ENCODE data around the gene GTF3C1.

- TF ChIP-seq, protein P1, sequence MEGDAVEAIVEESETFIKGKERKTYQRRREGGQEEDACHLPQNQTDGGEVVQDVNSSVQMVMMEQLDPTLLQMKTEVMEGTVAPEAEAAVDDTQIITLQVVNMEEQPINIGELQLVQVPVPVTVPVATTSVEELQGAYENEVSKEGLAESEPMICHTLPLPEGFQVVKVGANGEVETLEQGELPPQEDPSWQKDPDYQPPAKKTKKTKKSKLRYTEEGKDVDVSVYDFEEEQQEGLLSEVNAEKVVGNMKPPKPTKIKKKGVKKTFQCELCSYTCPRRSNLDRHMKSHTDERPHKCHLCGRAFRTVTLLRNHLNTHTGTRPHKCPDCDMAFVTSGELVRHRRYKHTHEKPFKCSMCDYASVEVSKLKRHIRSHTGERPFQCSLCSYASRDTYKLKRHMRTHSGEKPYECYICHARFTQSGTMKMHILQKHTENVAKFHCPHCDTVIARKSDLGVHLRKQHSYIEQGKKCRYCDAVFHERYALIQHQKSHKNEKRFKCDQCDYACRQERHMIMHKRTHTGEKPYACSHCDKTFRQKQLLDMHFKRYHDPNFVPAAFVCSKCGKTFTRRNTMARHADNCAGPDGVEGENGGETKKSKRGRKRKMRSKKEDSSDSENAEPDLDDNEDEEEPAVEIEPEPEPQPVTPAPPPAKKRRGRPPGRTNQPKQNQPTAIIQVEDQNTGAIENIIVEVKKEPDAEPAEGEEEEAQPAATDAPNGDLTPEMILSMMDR (IDR thresholded peaks at IDR 0.05) = no peak
- no peak for TF ChIP-seq POLR2A (IDR thresholded peaks at IDR 0.05)
Measured at GRCh38 chr16:27520982-27521673, 28.6 kb downstream of the GTF3C1 start.

All from adrenal gland (tissue), 5 donors.